A204.1 (cell line): ENCODE results near the gene OPRL1.

Experiments
- FAIRE-seq: peaks from 2 replicates; lab custom pipeline; 2012; peaks lifted over from hg19 to GRCh38; lab: Jason Lieb, UNC

OPRL1 gene

GRCh38 chr20:64080013-64080812 lies at the start of gene OPRL1:
Gene OPRL1, plus strand, starts transcription at chr20:64080082. Its CDS starts 12,639 bp downstream, at chr20:64092721.
- FAIRE-seq: no peak

GRCh38 chr20:64030371-64031134 lies 49.3 kb upstream of the OPRL1 start:
- no peak for FAIRE-seq

- FAIRE-seq: no peak
Observed at GRCh38 chr20:64031822-64032314, 48.0 kb upstream of the OPRL1 start.

- FAIRE-seq: no peak
Observed at GRCh38 chr20:64032706-64033624, 46.9 kb upstream of the OPRL1 start.

GRCh38 chr20:64033981-64034493 lies 45.8 kb upstream of the OPRL1 start:
- FAIRE-seq: no peak

GRCh38 chr20:64035066-64035932 lies 44.6 kb upstream of the OPRL1 start:
- FAIRE-seq: no peak

- FAIRE-seq: no peak
Observed at GRCh38 chr20:64035933-64036345, 43.9 kb upstream of the OPRL1 start, which contains the start of gene C20orf204. Gene C20orf204, plus strand, starts transcription at chr20:64036182. Its CDS starts 142 bp downstream, at chr20:64036324.

GRCh38 chr20:64036346-64037198 lies 43.3 kb upstream of the OPRL1 start:
- no peak for FAIRE-seq

- no peak for FAIRE-seq
Observed at GRCh38 chr20:64037199-64037497, 42.7 kb upstream of the OPRL1 start.

- FAIRE-seq: no peak
Observed at GRCh38 chr20:64037498-64038213, 42.2 kb upstream of the OPRL1 start.

- FAIRE-seq: no peak
Observed at GRCh38 chr20:64038224-64038564, 41.7 kb upstream of the OPRL1 start.

GRCh38 chr20:64038565-64039292 lies 41.2 kb upstream of the OPRL1 start:
- no peak for FAIRE-seq

GRCh38 chr20:64039293-64040160 lies 40.4 kb upstream of the OPRL1 start:
- FAIRE-seq: no peak

- FAIRE-seq: no peak
Observed at GRCh38 chr20:64040231-64041039, 39.4 kb upstream of the OPRL1 start.

- no peak for FAIRE-seq
Observed at GRCh38 chr20:64041040-64041780, 38.7 kb upstream of the OPRL1 start.

- FAIRE-seq: no peak
Observed at GRCh38 chr20:64041781-64042053, 38.2 kb upstream of the OPRL1 start.
